ENCODE measurements around the gene KCNB1. TPM values are rescaled to one million over a fixed set of nuclear protein-coding genes. Genes with fewer than 3 reads are reported as not detected.
A peak's percentile ranks its signal among the peaks of the same experiment; 100 is the strongest.

Gene KCNB1
- total RNA-seq, 3 donors from 2014 or later, result 0.05 TPM; not detected in 1

DNA sequence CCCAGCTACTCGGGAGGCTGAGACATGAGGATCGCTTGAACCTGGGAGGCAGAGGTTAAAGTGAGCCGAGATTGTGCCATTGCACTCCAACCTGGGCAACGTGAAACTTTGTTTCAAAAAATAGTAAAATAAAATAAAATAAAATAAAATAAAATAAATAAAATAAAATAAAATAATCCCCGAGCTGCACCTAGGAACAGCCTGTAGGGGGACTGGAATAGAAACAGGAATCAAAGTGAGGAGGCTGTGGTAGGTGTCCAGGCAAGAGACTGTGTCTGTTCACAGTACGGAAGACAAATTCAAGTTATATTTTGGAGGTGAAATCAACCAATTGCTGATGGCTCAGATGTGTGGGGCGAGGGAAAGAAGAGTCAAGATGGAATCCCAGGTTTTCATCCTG is 86.2 kb downstream of the KCNB1 start:
- Mint-ChIP-seq H3K4me3 (no peak overlapping the region), H3K9me3 (no peaks in the 10 kb centered on the region), H3K36me3 (ENCODE audit: insufficient read depth) (no peaks in the 10 kb centered on the region), H3K27me3 (ENCODE audit: low read depth) (peaks cover 16% of the 10 kb centered on the region), H3K4me1 (ENCODE audit: low read depth) (no peaks in the 10 kb centered on the region)
- DNase-seq, result no peak
- ATAC-seq, result no peak

DNA sequence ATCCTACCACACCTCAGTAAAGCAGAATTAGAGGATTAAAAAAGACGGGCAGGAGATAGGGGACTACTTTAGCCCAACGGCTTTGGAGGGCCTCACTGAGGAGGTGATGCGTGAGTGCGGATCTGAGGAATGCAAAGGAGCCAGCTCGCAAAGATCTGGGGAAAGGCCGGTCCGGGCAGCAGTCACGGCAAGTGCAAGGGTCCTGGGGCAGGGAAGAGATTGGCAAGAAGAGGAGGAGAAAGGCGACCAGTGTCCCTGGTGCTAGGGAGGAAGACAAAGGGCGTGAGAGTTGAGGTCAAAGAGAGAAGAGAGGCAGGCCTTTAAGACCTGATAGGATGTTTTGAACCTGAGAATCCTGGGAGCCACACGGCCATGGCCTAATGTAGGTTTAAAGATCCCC is 86.8 kb downstream of the KCNB1 start:
- Mint-ChIP-seq H3K27me3 (ENCODE audit: low read depth) (peaks cover 16% of the 10 kb centered on the region), H3K4me1 (ENCODE audit: low read depth) (no peaks in the 10 kb centered on the region), H3K4me3 (no peak overlapping the region), H3K9me3 (no peaks in the 10 kb centered on the region), H3K36me3 (ENCODE audit: insufficient read depth) (no peaks in the 10 kb centered on the region)
- ATAC-seq (no peak), DNase-seq (no peak)

GRCh38 chr20:49395183-49395582 is 87.3 kb downstream of the KCNB1 start:
- DNase-seq (no peak), ATAC-seq (no peak)
- Mint-ChIP-seq H3K9me3 (no peaks in the 10 kb centered on the region), H3K36me3 (ENCODE audit: insufficient read depth) (no peaks in the 10 kb centered on the region), H3K4me1 (ENCODE audit: low read depth) (no peaks in the 10 kb centered on the region), H3K27me3 (ENCODE audit: low read depth) (peaks cover 19% of the 10 kb centered on the region), H3K4me3 (no peak overlapping the region)

GRCh38 chr20:49394757-49395156 is 87.7 kb downstream of the KCNB1 start:
- H3K4me1 Mint-ChIP-seq (ENCODE audit: low read depth), result no peaks in the 10 kb centered on the region
- DNase-seq (no peak), ATAC-seq (no peak)
- H3K27me3 Mint-ChIP-seq (ENCODE audit: low read depth), result peaks cover 20% of the 10 kb centered on the region
- H3K4me3 Mint-ChIP-seq, result no peak overlapping the region
- no peaks in the 10 kb centered on the region for H3K36me3 Mint-ChIP-seq (ENCODE audit: insufficient read depth)
- no peaks in the 10 kb centered on the region for H3K9me3 Mint-ChIP-seq

GRCh38 chr20:49394264-49394663 is 88.2 kb downstream of the KCNB1 start:
- no peak overlapping the region for H3K4me3 Mint-ChIP-seq

GRCh38 chr20:49393803-49394202 is 88.7 kb downstream of the KCNB1 start:
- H3K36me3 Mint-ChIP-seq (ENCODE audit: insufficient read depth), result no peaks in the 10 kb centered on the region
- no peaks in the 10 kb centered on the region for H3K4me1 Mint-ChIP-seq (ENCODE audit: low read depth)
- DNase-seq, result no peak
- H3K9me3 Mint-ChIP-seq, result no peaks in the 10 kb centered on the region
- peaks cover 20% of the 10 kb centered on the region for H3K27me3 Mint-ChIP-seq (ENCODE audit: low read depth)
- ATAC-seq, result no peak
- no peak overlapping the region for H3K4me3 Mint-ChIP-seq

More at GRCh38 chr20:49394264-49394663, 88.2 kb downstream of the KCNB1 start:
- DNase-seq (no peak), ATAC-seq (no peak)
- no peaks in the 10 kb centered on the region for H3K9me3 Mint-ChIP-seq
- no peaks in the 10 kb centered on the region for H3K36me3 Mint-ChIP-seq (ENCODE audit: insufficient read depth)
- H3K27me3 Mint-ChIP-seq (ENCODE audit: low read depth), result peaks cover 20% of the 10 kb centered on the region
- H3K4me1 Mint-ChIP-seq (ENCODE audit: low read depth), result no peaks in the 10 kb centered on the region

GRCh38 chr20:49392745-49393144 is 89.7 kb downstream of the KCNB1 start:
- Mint-ChIP-seq H3K9me3 (no peaks in the 10 kb centered on the region), H3K4me1 (ENCODE audit: low read depth) (no peaks in the 10 kb centered on the region), H3K27me3 (ENCODE audit: low read depth) (peaks cover 20% of the 10 kb centered on the region), H3K4me3 (no peak overlapping the region), H3K36me3 (ENCODE audit: insufficient read depth) (no peaks in the 10 kb centered on the region)
- DNase-seq, result no peak
- no peak for ATAC-seq

- Mint-ChIP-seq H3K9me3 (no peaks in the 10 kb centered on the region), H3K27me3 (ENCODE audit: low read depth) (peaks cover 30% of the 10 kb centered on the region), H3K36me3 (ENCODE audit: insufficient read depth) (no peaks in the 10 kb centered on the region), H3K4me3 (no peak overlapping the region), H3K4me1 (ENCODE audit: low read depth) (no peaks in the 10 kb centered on the region)
- ATAC-seq, result no peak
- DNase-seq, result no peak
These were observed 90.8 kb downstream of the KCNB1 start for GRCh38 chr20:49391404-49392245.

GRCh38 chr20:49389854-49390253 is 92.6 kb downstream of the KCNB1 start:
- Mint-ChIP-seq H3K9me3 (no peaks in the 10 kb centered on the region), H3K27me3 (ENCODE audit: low read depth) (peaks cover 30% of the 10 kb centered on the region), H3K4me1 (ENCODE audit: low read depth) (no peaks in the 10 kb centered on the region), H3K4me3 (no peak overlapping the region), H3K36me3 (ENCODE audit: insufficient read depth) (no peaks in the 10 kb centered on the region)
- no peak for DNase-seq
- no peak for ATAC-seq

GRCh38 chr20:49388744-49389143 is 93.7 kb downstream of the KCNB1 start:
- ATAC-seq (no peak), DNase-seq (no peak)
- Mint-ChIP-seq H3K4me1 (ENCODE audit: low read depth) (no peaks in the 10 kb centered on the region), H3K36me3 (ENCODE audit: insufficient read depth) (no peaks in the 10 kb centered on the region), H3K27me3 (ENCODE audit: low read depth) (peaks cover 39% of the 10 kb centered on the region), H3K4me3 (no peak overlapping the region), H3K9me3 (no peaks in the 10 kb centered on the region)

DNA sequence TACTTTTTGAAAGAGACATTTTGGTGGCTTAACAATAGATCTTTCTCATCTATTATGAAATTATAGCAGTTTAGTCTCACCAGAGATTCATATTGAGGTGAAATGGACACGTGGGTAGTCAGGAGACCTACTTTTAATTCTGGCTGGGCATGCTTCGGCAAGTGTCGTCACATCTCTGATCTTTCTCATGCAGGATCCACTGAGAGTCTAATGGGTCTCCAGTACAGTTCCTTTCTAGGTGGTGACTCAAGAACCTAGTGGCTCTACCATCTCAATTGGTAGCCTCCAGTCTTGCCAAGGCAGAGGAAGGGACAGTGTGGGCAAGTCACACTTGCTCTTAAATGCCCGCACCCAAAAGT is 94.9 kb downstream of the KCNB1 start:
- H3K4me3 Mint-ChIP-seq, result no peak overlapping the region

GRCh38 chr20:49386848-49387580 is 95.5 kb downstream of the KCNB1 start:
- no peaks in the 10 kb centered on the region for H3K4me1 Mint-ChIP-seq (ENCODE audit: low read depth)
- H3K9me3 Mint-ChIP-seq, result no peaks in the 10 kb centered on the region
- H3K4me3 Mint-ChIP-seq, result no peak overlapping the region
- ATAC-seq (no peak), DNase-seq (no peak)
- H3K27me3 Mint-ChIP-seq (ENCODE audit: low read depth), result peaks cover 39% of the 10 kb centered on the region
- H3K36me3 Mint-ChIP-seq (ENCODE audit: insufficient read depth), result no peaks in the 10 kb centered on the region

More for the DNA sequence above, 94.9 kb downstream of the KCNB1 start:
- no peaks in the 10 kb centered on the region for H3K36me3 Mint-ChIP-seq (ENCODE audit: insufficient read depth)
- peaks cover 37% of the 10 kb centered on the region for H3K27me3 Mint-ChIP-seq (ENCODE audit: low read depth)
- DNase-seq, result no peak
- no peaks in the 10 kb centered on the region for H3K4me1 Mint-ChIP-seq (ENCODE audit: low read depth)
- no peaks in the 10 kb centered on the region for H3K9me3 Mint-ChIP-seq
- ATAC-seq, result no peak

- Mint-ChIP-seq H3K4me3 (no peak overlapping the region), H3K27me3 (ENCODE audit: low read depth) (peaks cover 38% of the 10 kb centered on the region), H3K4me1 (ENCODE audit: low read depth) (no peaks in the 10 kb centered on the region), H3K9me3 (no peaks in the 10 kb centered on the region), H3K36me3 (ENCODE audit: insufficient read depth) (no peaks in the 10 kb centered on the region)
- DNase-seq (no peak), ATAC-seq (peak; percentile 54 to 66)
These were observed 97.0 kb downstream of the KCNB1 start for GRCh38 chr20:49385465-49385864.

- Mint-ChIP-seq H3K4me3 (no peak overlapping the region), H3K27me3 (ENCODE audit: low read depth) (peaks cover 34% of the 10 kb centered on the region), H3K4me1 (ENCODE audit: low read depth) (no peaks in the 10 kb centered on the region), H3K9me3 (no peaks in the 10 kb centered on the region), H3K36me3 (ENCODE audit: insufficient read depth) (no peaks in the 10 kb centered on the region)
- DNase-seq, result peak; percentile 48
- peak; percentile 54 to 60 for ATAC-seq
These were observed 97.7 kb downstream of the KCNB1 start for GRCh38 chr20:49384437-49385434.
